HEK293 (cell line): ENCODE measurements around the gene GAB3.

Experiments used
- CTCF ChIA-PET: fragments of 350-600 bp; formaldehyde crosslinking; extraction: SDS; loops from one replicate; lab custom pipeline; 2021; ENCODE audit warnings: antibody characterized with exemption; lab: Yijun Ruan, JAX
- POLR2A ChIA-PET: fragments of 300-600 bp; formaldehyde crosslinking; extraction: SDS; loops from one replicate; lab custom pipeline; 2020; ENCODE audit warnings: antibody characterized with exemption, inconsistent platforms; lab: Yijun Ruan, JAX
- H3K27ac ChIP-seq: fragments of 200-500 bp; sonication (Bioruptor generic); 2 replicates; pipeline ENCODE4 v1.5.1; 2014; ENCODE audit warnings: low read depth, low read length, control low read depth, inconsistent platforms; ENCODE audit errors: extremely low read depth
- H3K36me3 ChIP-seq, 2 experiments: fragments of 200-500 bp in 1 of 2; sonication (Bioruptor generic) in 1 of 2; 1 replicate in 1 of 2; 2 replicates in 1 of 2; pipeline ENCODE4 v1.5.1; 2014 to 2017; ENCODE audit warnings: inconsistent platforms in 2 of 2, low read length in 2 of 2; ENCODE audit not compliant: control insufficient read depth in 2 of 2, insufficient read depth in 1 of 2
- H3K4me1 ChIP-seq: fragments of 200-500 bp; sonication (Bioruptor generic); 2 replicates; pipeline ENCODE4 v1.5.1; 2014; ENCODE audit warnings: mild to moderate bottlenecking, low read length, inconsistent platforms; ENCODE audit not compliant: control insufficient read depth, insufficient read depth
- H3K4me3 ChIP-seq: 2 replicates; pipeline ENCODE4 v1.5.1; 2011; ENCODE audit warnings: low read depth, mild to moderate bottlenecking, control low read depth, low read length, moderate library complexity
- H3K9me3 ChIP-seq: fragments of 200-500 bp; sonication (Bioruptor generic); 2 replicates; pipeline ENCODE4 v1.5.1; 2014; ENCODE audit warnings: low read depth, low read length, inconsistent platforms; ENCODE audit not compliant: control insufficient read depth, insufficient read depth
- CTCF ChIP-seq: fragments of 450-650 bp; formaldehyde crosslinking; IDR thresholded peaks from 2 replicates; pipeline ENCODE4 v1.5.1; 2016; ENCODE audit warnings: missing biosample characterization, missing genetic modification characterization
- HOXA7 ChIP-seq: sonication (generic); formaldehyde crosslinking; IDR thresholded peaks from 2 replicates; pipeline ENCODE4 v1.8.1; 2022; ENCODE audit warnings: missing genetic modification reagents, borderline replicate concordance
- KLF17 ChIP-seq: fragments of 450-650 bp; formaldehyde crosslinking; IDR thresholded peaks from 2 replicates; pipeline ENCODE4 v1.5.1; 2016; ENCODE audit warnings: missing biosample characterization, missing genetic modification characterization
- PBX3 ChIP-seq: sonication (generic); formaldehyde crosslinking; IDR thresholded peaks from 2 replicates; pipeline ENCODE4 v1.8.1; 2022; ENCODE audit warnings: mild to moderate bottlenecking, moderate library complexity, missing genetic modification reagents
- RBAK ChIP-seq: fragments of 450-650 bp; formaldehyde crosslinking; IDR thresholded peaks from 2 replicates; pipeline ENCODE4 v1.5.1; 2016; ENCODE audit warnings: missing biosample characterization, missing genetic modification characterization
- ZBTB8A ChIP-seq: fragments of 450-650 bp; formaldehyde crosslinking; IDR thresholded peaks from 2 replicates; pipeline ENCODE4 v1.5.1; 2016; ENCODE audit warnings: missing biosample characterization, missing genetic modification characterization
- ZNF10 ChIP-seq: fragments of 450-650 bp; formaldehyde crosslinking; IDR thresholded peaks from 2 replicates; pipeline ENCODE4 v1.5.1; 2017; ENCODE audit warnings: missing biosample characterization, missing genetic modification characterization
- ZNF132 ChIP-seq: fragments of 450-650 bp; formaldehyde crosslinking; IDR thresholded peaks from 2 replicates; pipeline ENCODE4 v1.5.1; 2017; ENCODE audit warnings: missing biosample characterization, missing genetic modification characterization, borderline replicate concordance
- ZNF133 ChIP-seq: fragments of 450-650 bp; formaldehyde crosslinking; IDR thresholded peaks from 2 replicates; pipeline ENCODE4 v1.5.1; 2016; ENCODE audit warnings: missing biosample characterization, missing genetic modification characterization
- ZNF2 ChIP-seq: fragments of 450-650 bp; formaldehyde crosslinking; IDR thresholded peaks from 2 replicates; pipeline ENCODE4 v1.5.1; 2016; ENCODE audit warnings: missing biosample characterization, missing genetic modification characterization
- ZNF202 ChIP-seq: fragments of 450-650 bp; formaldehyde crosslinking; IDR thresholded peaks from 2 replicates; pipeline ENCODE4 v1.5.1; 2016; ENCODE audit warnings: missing biosample characterization, missing genetic modification characterization, borderline replicate concordance
- ZNF248 ChIP-seq: fragments of 450-650 bp; formaldehyde crosslinking; IDR thresholded peaks from 2 replicates; pipeline ENCODE4 v1.5.1; 2017; ENCODE audit warnings: missing biosample characterization, missing genetic modification characterization
- ZNF274 ChIP-seq, 2 experiments: fragments of 200-500 bp in 1 of 2; fragments of 450-650 bp in 1 of 2; sonication (Bioruptor generic) in 1 of 2; formaldehyde crosslinking in 1 of 2; IDR thresholded peaks; 2 replicates each; pipeline versions ENCODE4 v1.5.1 to v1.6.1; 2014 to 2016; ENCODE audit warnings: borderline replicate concordance in 1 of 2, inconsistent platforms in 1 of 2, low read length in 1 of 2, missing biosample characterization in 1 of 2, missing genetic modification characterization in 1 of 2
- ZNF311 ChIP-seq: fragments of 450-650 bp; formaldehyde crosslinking; IDR thresholded peaks from 2 replicates; pipeline ENCODE4 v1.5.1; 2017; ENCODE audit warnings: missing biosample characterization, missing genetic modification characterization, borderline replicate concordance
- ZNF341 ChIP-seq: fragments of 450-650 bp; formaldehyde crosslinking; IDR thresholded peaks from 2 replicates; pipeline ENCODE4; 2016; ENCODE audit warnings: low read depth, missing biosample characterization, missing genetic modification characterization
- ZNF366 ChIP-seq: fragments of 450-650 bp; formaldehyde crosslinking; conservative IDR thresholded peaks from 2 replicates; pipeline ENCODE4 v1.5.1; 2016; ENCODE audit warnings: missing biosample characterization, missing genetic modification characterization
- ZNF391 ChIP-seq: fragments of 450-650 bp; formaldehyde crosslinking; IDR thresholded peaks from 2 replicates; pipeline ENCODE4 v1.5.1; 2016; ENCODE audit warnings: low read depth, missing biosample characterization, missing genetic modification characterization, borderline replicate concordance
- ZNF658 ChIP-seq: fragments of 450-650 bp; formaldehyde crosslinking; IDR thresholded peaks from 2 replicates; pipeline ENCODE4; 2016; ENCODE audit warnings: missing biosample characterization, missing genetic modification characterization
- ZNF677 ChIP-seq: fragments of 450-650 bp; IDR thresholded peaks from 2 replicates; pipeline ENCODE4 v1.5.0; 2018; ENCODE audit warnings: missing biosample characterization, mild to moderate bottlenecking, missing genetic modification characterization, moderate library complexity
- ZNF768 ChIP-seq: fragments of 450-650 bp; formaldehyde crosslinking; IDR thresholded peaks from 2 replicates; pipeline ENCODE4 v1.5.1; 2018; ENCODE audit warnings: missing biosample characterization, mild to moderate bottlenecking, missing genetic modification characterization

GAB3 gene

GRCh38 chrX:154658957-154659356 is 91.9 kb downstream of the GAB3 start:
- H3K4me3 ChIP-seq = no peak overlapping the region
- POLR2A ChIA-PET = no interaction called here
- H3K27ac ChIP-seq = no peak overlapping the region
- TF ChIP-seq ZNF677 (tag by site-specific recombination) (no peak), ZNF2 (no peak), ZNF311 (tag by site-specific recombination) (no peak), ZNF10 (tag by site-specific recombination) (no peak), CTCF (tag by site-specific recombination) (no peak), ZNF274 (IDR thresholded peaks at IDR 0.05; ENCODE audit: low read length) (no peak), ZNF274 (tag by site-specific recombination; IDR thresholded peaks at IDR 0.05; ENCODE audit: borderline replicate concordance) (no peak), ZNF768 (no peak), ZNF202 (tag by site-specific recombination) (no peak), KLF17 (tag by site-specific recombination) (no peak), ZNF248 (tag by site-specific recombination) (no peak), ZNF658 (tag by site-specific recombination) (no peak), PBX3 (CRISPR knock-in tag) (no peak), ZNF132 (no peak), HOXA7 (CRISPR knock-in tag) (no peak), ZNF133 (no peak)
- TF ChIP-seq, all 188 proteins: peak for 0
- no peaks in the 10 kb centered on the region for H3K4me1 ChIP-seq
- CTCF ChIA-PET = no interaction called here
- no peaks in the 10 kb centered on the region for H3K36me3 ChIP-seq
- H3K9me3 ChIP-seq = no peaks in the 10 kb centered on the region; the same call in 1 of the 2 replicates

- Histone ChIP-seq H3K4me3 (no peak overlapping the region), H3K4me1 (no peaks in the 10 kb centered on the region), H3K36me3 (no peaks in the 10 kb centered on the region), H3K9me3 (no peaks in the 10 kb centered on the region; the same call in 1 of the 2 replicates), H3K27ac (no peak overlapping the region)
- TF ChIP-seq ZNF366 (tag by site-specific recombination) (no peak), RBAK (tag by site-specific recombination) (no peak), ZNF391 (tag by site-specific recombination) (no peak), ZNF341 (tag by site-specific recombination) (no peak), ZBTB8A (no peak)
- CTCF ChIA-PET = no interaction called here
- POLR2A ChIA-PET = no interaction called here
Observed at GRCh38 chrX:154658187-154658586, 92.7 kb downstream of the GAB3 start.
